OCI-M2 (cell line): Measurements from ENCODE around the gene EXOC3L2.

ENCODE experiments used
- DNase-seq: peaks from one replicate; lab custom pipeline; 2025; ENCODE audit not compliant: unreplicated experiment; lab: John Stamatoyannopoulos, UW

EXOC3L2 gene

GRCh38 chr19:45162608-45163143 lies 82.5 kb downstream of the EXOC3L2 start:
- DNase-seq, result no peak
